Measurements from ENCODE around the gene LGALS7. TPM values are rescaled to one million over a fixed set of nuclear protein-coding genes. Genes with fewer than 3 reads are reported as not detected.

The LGALS7 gene
- total RNA-seq, 2 donors from 2014 or later, result not detected

DNA sequence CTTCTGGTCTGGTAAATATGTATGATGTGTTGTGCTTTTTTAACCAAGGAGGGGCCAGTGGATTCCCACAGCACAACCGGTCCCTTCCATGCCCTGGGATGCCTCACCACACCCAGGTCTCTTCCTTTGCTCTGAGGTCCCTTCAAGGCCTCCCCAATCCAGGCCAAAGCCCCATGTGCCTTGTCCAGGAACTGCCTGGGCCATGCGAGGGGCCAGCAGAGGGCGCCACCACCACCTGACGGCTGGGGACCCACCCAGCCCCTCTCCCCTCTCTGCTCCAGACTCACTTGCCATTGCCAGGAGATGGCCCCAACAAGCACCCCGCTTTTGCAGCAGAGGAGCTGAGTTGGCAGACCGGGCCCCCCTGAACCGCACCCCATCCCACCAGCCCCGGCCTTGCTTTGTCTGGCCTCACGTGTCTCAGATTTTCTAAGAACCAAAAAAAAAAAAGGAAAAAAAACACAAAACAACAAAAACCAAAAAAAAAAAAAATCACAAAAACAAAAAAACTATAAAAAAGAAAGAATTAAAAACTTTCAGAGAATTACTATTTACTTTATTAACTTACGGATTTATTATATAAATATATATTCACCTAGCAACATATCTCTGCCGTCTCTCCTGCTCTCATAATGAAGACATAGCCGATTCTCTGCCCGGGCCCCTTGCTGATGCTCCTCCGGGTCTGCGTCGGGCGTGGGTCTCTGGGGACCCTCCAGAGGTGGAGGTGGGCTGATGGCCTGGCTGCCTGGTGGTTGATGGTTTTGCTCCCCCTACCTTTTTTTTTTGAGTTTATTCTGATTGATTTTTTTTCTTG, 43.5 kb downstream of the LGALS7 start:
- H3K4me3 Mint-ChIP-seq, result no peak overlapping the region
- peak overlapping the region; percentile 76 for H3K27ac Mint-ChIP-seq
- H3K9me3 Mint-ChIP-seq, result no peaks in the 10 kb centered on the region
- H3K27me3 Mint-ChIP-seq (ENCODE audit: low read depth), result no peaks in the 10 kb centered on the region
- peak; percentile 86 for DNase-seq
- peak; percentile 73 to 83 for ATAC-seq (replicated peaks in 1 of 2)
- H3K4me1 Mint-ChIP-seq (ENCODE audit: low read depth), result peaks cover 38% of the 10 kb centered on the region
- H3K36me3 Mint-ChIP-seq (ENCODE audit: insufficient read depth in 2 of 2), result peaks cover 0 to 6% of the 10 kb centered on the region in 2 donors

DNA sequence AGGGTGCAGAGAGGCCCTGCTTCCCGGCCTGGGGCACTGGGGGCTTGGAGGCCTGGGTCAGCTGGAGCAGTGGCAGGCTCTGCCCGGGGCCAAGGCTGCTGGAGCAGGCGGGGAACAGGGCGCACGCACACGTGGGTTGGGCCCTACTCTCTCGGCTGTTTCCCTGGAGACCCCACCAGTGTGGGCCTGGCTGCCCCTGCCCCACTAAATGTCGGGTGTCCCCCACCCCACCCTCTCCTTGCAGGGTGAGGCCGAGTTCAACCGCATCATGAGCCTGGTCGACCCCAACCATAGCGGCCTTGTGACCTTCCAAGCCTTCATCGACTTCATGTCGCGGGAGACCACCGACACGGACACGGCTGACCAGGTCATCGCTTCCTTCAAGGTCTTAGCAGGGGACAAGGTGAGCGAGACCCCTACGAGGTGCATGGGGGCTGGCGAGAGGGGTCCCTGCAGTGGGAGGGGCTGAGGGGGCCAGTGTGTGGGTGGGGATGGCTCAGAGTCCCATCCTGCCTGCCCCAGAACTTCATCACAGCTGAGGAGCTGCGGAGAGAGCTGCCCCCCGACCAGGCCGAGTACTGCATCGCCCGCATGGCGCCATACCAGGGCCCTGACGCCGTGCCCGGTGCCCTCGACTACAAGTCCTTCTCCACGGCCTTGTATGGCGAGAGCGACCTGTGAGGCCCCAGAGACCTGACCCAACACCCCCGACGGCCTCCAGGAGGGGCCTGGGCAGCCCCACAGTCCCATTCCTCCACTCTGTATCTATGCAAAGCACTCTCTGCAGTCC, 44.4 kb downstream of the LGALS7 start:
- Mint-ChIP-seq H3K9me3 (no peaks in the 10 kb centered on the region), H3K27me3 (ENCODE audit: low read depth) (no peaks in the 10 kb centered on the region), H3K4me1 (ENCODE audit: low read depth) (peaks cover 30% of the 10 kb centered on the region), H3K27ac (no peak overlapping the region), H3K36me3 (ENCODE audit: insufficient read depth in 2 of 2) (peaks cover 0 to 6% of the 10 kb centered on the region in 2 donors), H3K4me3 (no peak overlapping the region)
- ATAC-seq (replicated peaks in 1 of 2) (peak in 1 of 2 donors; percentile 3), DNase-seq (no peak)

DNA sequence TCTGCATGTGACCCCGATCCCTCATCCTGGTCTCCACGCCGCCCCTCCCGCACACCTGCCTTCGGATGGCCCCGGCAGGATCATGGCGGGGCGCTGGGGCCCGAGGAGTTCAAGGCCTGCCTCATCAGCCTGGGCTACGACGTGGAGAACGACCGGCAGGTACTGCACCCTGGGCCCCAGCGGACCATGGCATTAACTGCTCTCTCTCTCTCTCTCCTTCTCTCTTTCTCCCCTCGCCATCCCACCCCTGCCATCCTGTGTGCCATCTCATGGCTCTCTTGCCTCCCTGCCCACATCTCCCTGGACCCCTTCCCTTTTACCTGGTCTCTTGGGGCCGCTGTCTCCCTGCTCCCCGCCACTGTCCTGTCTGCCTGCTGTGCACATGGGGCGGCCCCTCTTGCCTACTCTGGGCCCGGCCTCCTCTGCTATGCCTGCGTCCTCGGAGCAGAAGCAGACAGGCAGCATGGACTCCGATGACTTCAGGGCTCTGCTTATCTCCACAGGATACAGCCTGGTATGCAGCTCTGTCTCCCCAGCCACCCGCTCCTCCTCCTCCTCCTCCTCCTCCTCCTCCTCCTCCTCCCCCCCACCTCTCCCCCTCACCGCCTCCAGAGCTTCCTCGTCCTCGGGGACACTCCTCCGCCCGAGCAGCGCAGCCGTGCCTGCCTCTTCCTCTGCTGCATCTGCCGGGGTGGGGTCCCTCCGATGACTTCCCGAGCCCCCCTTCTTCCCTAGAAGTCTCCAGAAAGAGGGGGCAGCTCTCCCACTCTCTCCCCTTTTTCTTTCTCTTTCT, 45.3 kb downstream of the LGALS7 start:
- peaks cover 23% of the 10 kb centered on the region for H3K4me1 Mint-ChIP-seq (ENCODE audit: low read depth)
- no peak overlapping the region for H3K27ac Mint-ChIP-seq
- DNase-seq (no peak), ATAC-seq (replicated peaks in 1 of 2) (no peak)
- H3K4me3 Mint-ChIP-seq, result no peak overlapping the region
- H3K36me3 Mint-ChIP-seq (ENCODE audit: insufficient read depth in 2 of 2), result peaks cover 0 to 6% of the 10 kb centered on the region in 2 donors
- H3K9me3 Mint-ChIP-seq, result no peaks in the 10 kb centered on the region
- no peaks in the 10 kb centered on the region for H3K27me3 Mint-ChIP-seq (ENCODE audit: low read depth)

DNA sequence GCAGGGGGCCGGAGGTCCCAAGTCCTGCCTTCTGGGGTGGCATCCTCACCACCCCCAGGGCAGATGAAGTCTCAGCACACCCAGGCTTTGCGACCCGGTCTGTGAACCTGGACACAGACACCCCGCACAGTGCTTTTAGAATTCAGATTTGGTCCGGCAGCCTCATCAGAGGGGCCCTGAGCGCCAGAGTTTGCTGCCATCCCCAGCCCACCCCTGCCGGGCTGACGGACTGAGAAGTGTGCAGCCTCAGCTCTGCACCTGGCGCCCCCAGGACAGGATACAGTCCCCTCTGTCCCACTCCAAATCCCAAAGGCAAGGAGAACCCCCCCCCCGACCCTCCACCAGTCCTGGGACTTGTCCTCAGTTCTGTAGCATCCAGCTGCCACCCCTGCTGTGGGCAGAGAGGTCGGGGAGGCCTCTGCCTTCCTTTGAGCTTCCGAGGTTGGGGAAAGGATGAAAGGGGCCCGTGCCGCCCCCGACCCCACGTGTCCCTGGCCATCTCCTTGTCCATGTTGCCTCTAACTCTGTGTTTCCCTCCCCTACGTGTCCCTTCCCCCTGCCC, 45.9 kb downstream of the LGALS7 start:
- H3K4me1 Mint-ChIP-seq (ENCODE audit: low read depth), result peaks cover 23% of the 10 kb centered on the region
- DNase-seq (no peak), ATAC-seq (replicated peaks in 1 of 2) (no peak)
- no peaks in the 10 kb centered on the region for H3K9me3 Mint-ChIP-seq
- no peaks in the 10 kb centered on the region for H3K27me3 Mint-ChIP-seq (ENCODE audit: low read depth)
- peaks cover 0 to 4% of the 10 kb centered on the region in 2 donors for H3K36me3 Mint-ChIP-seq (ENCODE audit: insufficient read depth in 2 of 2)
- no peak overlapping the region for H3K27ac Mint-ChIP-seq
- no peak overlapping the region for H3K4me3 Mint-ChIP-seq

DNA sequence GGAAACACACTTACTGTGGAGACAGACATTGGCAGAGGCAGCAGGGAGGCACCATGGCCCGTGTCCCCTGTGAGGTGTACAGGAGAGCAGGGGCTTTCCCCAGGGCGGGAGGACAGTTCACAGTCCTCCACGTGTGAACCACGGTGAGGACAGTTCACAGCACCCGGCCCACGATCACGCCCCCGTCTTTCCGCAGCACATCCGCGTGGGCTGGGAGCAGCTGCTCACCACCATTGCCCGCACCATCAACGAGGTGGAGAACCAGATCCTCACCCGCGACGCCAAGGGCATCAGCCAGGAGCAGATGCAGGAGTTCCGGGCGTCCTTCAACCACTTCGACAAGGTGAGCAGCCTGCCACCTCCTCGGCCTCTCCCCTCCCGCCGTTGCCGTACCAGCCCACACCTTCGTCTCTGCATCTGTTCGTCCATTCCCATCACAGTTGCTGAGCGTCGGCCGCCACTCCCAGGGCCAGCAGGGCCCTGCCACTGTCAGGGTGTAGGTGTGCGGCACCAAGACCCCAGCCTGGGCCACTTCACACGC, 46.5 kb downstream of the LGALS7 start:
- peaks cover 23% of the 10 kb centered on the region for H3K4me1 Mint-ChIP-seq (ENCODE audit: low read depth)
- no peak overlapping the region for H3K4me3 Mint-ChIP-seq
- H3K36me3 Mint-ChIP-seq (ENCODE audit: insufficient read depth in 2 of 2), result peaks cover 0 to 4% of the 10 kb centered on the region in 2 donors
- H3K27me3 Mint-ChIP-seq (ENCODE audit: low read depth), result no peaks in the 10 kb centered on the region
- ATAC-seq (replicated peaks in 1 of 2) (peak in 1 of 2 donors; percentile 24), DNase-seq (peak; percentile 15 to 19)
- H3K9me3 Mint-ChIP-seq, result no peaks in the 10 kb centered on the region
- H3K27ac Mint-ChIP-seq, result peak overlapping the region; percentile 60

DNA sequence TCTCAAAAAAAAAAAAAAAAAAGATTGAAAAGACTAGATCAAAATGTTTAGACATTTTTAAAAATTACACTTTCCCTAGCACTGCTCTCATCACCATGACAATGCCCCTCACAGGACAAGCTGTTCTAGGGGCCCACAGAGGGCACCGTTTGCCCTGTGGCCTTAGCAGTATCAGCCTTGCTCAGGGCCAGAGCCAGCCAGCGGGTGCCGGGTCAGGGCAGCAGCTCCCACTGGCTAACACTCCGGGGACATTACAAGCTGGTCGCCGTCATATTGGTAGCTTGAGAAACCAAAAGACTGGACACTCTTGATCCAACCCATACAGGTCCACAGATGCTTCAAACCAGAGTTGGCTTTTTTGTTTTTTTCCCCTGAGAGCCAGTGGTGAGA, 47.0 kb downstream of the LGALS7 start:
- H3K9me3 Mint-ChIP-seq, result no peaks in the 10 kb centered on the region
- DNase-seq, result no peak
- H3K27ac Mint-ChIP-seq, result no peak overlapping the region
- no peak for ATAC-seq (replicated peaks in 1 of 2)
- no peaks in the 10 kb centered on the region for H3K27me3 Mint-ChIP-seq (ENCODE audit: low read depth)
- H3K4me1 Mint-ChIP-seq (ENCODE audit: low read depth), result peaks cover 23% of the 10 kb centered on the region
- H3K36me3 Mint-ChIP-seq (ENCODE audit: insufficient read depth in 2 of 2), result peaks cover 0 to 4% of the 10 kb centered on the region in 2 donors
- H3K4me3 Mint-ChIP-seq, result no peak overlapping the region

DNA sequence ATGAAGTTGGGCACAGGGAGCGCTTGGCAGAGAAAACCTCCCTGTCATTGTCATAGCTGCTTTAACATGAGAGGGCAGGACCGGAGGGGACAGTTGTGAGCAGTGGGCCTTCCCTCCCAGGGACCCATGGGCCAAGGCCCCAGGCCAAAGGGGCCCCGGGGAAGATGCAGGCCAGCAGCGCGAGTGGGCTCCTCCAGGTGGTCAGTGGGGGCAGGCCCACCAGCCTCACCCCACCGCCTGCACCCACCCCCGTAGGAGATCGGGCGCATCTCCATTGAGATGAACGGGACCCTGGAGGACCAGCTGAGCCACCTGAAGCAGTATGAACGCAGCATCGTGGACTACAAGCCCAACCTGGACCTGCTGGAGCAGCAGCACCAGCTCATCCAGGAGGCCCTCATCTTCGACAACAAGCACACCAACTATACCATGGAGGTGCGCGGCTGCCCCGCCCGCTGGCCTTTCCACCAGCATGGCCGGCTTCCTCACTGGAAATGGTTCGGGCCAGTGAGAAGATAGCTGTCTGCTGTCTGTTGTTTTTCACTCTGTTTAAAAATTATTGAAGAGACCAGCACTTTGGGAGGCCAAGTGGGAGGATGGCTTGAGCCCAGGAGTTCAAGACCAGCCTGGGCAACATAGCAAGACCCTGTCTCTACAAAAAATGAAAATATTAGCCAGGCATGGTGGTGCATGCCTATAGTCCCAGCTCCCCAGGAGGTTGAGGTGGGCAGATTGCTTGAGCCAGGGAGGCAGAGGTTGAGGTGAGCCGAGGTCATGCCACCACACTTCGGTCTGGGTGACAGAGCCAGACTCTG, 47.6 kb downstream of the LGALS7 start:
- Mint-ChIP-seq H3K36me3 (ENCODE audit: insufficient read depth in 2 of 2) (peaks cover 0 to 4% of the 10 kb centered on the region in 2 donors), H3K4me1 (ENCODE audit: low read depth) (peaks cover 23% of the 10 kb centered on the region), H3K27ac (no peak overlapping the region), H3K27me3 (ENCODE audit: low read depth) (no peaks in the 10 kb centered on the region), H3K4me3 (no peak overlapping the region), H3K9me3 (no peaks in the 10 kb centered on the region)
- ATAC-seq (replicated peaks in 1 of 2), result no peak
- no peak for DNase-seq

DNA sequence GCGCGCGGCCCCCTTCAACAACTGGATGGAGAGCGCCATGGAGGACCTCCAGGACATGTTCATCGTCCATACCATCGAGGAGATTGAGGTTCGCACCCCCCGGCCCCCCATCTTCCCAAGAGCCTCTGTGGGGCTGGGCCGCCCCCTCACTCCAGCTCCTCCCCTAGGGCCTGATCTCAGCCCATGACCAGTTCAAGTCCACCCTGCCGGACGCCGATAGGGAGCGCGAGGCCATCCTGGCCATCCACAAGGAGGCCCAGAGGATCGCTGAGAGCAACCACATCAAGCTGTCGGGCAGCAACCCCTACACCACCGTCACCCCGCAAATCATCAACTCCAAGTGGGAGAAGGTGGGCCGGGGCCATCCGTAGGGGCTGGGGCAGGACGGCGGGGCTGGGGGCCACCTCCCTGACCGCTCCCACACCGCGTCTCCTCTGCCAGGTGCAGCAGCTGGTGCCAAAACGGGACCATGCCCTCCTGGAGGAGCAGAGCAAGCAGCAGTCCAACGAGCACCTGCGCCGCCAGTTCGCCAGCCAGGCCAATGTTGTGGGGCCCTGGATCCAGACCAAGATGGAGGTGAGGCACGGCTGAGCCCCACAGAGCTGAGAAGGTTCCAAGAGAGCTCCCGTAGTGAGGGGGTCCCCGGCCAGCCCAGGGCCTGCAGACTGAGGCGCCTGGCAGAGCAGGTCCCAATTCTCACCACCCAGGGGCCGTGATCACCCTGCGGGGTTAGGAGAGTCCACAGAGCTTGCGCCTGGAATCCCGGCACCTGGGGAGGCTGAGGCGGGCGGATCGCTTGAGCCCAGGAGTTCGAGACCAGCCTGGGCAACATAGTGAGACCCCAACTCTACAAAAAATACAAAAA, 49.1 kb downstream of the LGALS7 start:
- DNase-seq (no peak), ATAC-seq (replicated peaks in 1 of 2) (no peak)
- peaks cover 10% of the 10 kb centered on the region for H3K4me1 Mint-ChIP-seq (ENCODE audit: low read depth)
- H3K4me3 Mint-ChIP-seq, result no peak overlapping the region
- H3K36me3 Mint-ChIP-seq (ENCODE audit: insufficient read depth in 2 of 2), result no peaks in the 10 kb centered on the region
- H3K9me3 Mint-ChIP-seq, result no peaks in the 10 kb centered on the region
- no peaks in the 10 kb centered on the region for H3K27me3 Mint-ChIP-seq (ENCODE audit: low read depth)
- no peak overlapping the region for H3K27ac Mint-ChIP-seq

DNA sequence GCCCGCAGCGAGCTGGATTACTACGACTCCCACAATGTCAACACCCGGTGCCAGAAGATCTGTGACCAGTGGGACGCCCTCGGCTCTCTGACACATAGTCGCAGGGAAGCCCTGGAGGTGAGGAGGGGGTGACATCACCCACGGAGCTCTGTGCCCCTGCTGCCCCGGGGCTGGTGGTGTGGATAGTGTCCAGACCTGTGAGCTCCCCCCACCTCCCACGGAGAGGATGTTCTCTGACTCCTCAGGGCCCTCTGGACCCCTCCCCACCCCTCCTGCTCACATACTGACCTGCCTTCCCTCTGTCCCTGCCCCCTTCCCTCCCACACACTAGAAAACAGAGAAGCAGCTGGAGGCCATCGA, 49.7 kb downstream of the LGALS7 start:
- no peaks in the 10 kb centered on the region for H3K9me3 Mint-ChIP-seq
- no peaks in the 10 kb centered on the region for H3K36me3 Mint-ChIP-seq (ENCODE audit: insufficient read depth in 2 of 2)
- no peak for ATAC-seq (replicated peaks in 1 of 2)
- no peaks in the 10 kb centered on the region for H3K27me3 Mint-ChIP-seq (ENCODE audit: low read depth)
- H3K4me1 Mint-ChIP-seq (ENCODE audit: low read depth), result peaks cover 10% of the 10 kb centered on the region
- DNase-seq, result no peak
- no peak overlapping the region for H3K27ac Mint-ChIP-seq
- no peak overlapping the region for H3K4me3 Mint-ChIP-seq

DNA sequence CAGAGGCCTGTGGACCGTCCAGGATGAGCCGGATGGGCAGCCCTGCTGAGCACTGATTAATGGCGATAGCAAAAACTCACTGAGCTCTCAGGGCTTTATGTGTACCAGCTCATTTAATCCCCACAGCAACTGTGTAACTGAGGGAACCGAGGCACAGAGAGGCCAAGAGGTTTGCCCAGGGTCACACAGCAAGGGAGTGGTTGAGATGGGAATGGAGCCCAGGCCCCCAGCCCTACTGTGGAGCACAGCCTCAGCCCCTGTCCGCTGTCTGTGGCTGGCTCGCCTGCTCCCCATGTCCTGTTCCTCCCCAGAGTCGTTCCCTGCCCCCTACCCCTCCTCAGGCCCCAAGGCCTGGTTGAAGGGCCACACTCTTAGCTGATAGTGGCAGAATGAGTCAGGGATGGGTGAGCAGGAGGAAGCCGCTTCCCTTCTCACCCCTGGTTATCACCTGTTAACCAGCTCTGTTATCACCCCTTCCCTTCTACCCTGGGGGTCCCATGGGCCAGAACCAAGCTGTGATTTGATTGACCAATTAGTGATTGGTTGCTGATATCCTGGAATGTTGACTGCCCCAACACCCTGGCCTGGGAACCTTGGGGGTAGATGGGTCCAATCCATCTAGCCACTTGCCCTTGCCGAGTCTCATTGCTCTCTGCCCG, 50.2 kb downstream of the LGALS7 start:
- H3K36me3 Mint-ChIP-seq (ENCODE audit: insufficient read depth in 2 of 2), result no peaks in the 10 kb centered on the region
- no peak for DNase-seq
- peaks cover 10% of the 10 kb centered on the region for H3K4me1 Mint-ChIP-seq (ENCODE audit: low read depth)
- no peaks in the 10 kb centered on the region for H3K9me3 Mint-ChIP-seq
- no peaks in the 10 kb centered on the region for H3K27me3 Mint-ChIP-seq (ENCODE audit: low read depth)
- no peak overlapping the region for H3K4me3 Mint-ChIP-seq
- no peak for ATAC-seq (replicated peaks in 1 of 2)
- no peak overlapping the region for H3K27ac Mint-ChIP-seq

All from activated T-cell treated with anti-CD3 and anti-CD28 coated beads, Interleukin-2, amount 50 U/mL, for 72 hours (primary cell).